ENCODE results near the gene ROR2. TPM values are rescaled to one million over a fixed set of nuclear protein-coding genes. Genes with fewer than 3 reads are reported as not detected.
"Not testable (repeated sequence)": the region's sequence is repeated elsewhere in the genome, so short reads cannot be mapped to it uniquely, and the experiment has no call there.

ROR2 gene
- total RNA-seq, 3 donors from 2014 or later (not counting 1 experiment from before 2014, with no cell fraction given), result 1.7 TPM; not detected in 2

DNA sequence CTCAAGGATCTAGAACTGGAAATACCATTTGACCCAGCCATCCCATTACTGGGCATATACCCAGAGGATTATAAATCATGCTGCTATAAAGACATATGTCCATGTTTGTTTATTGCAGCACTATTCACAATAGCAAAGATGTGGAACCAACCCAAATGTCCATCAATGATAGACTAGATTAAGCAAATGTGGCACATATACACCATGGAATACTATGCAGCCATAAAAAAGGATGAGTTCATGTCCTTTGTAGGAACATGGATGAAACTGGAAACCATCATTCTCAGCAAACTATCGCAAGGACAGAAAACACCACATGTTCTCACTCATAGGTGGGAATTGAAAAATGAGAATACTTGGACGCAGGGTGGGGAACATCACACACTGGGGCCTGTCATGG is 336.0 kb downstream of the ROR2 start:
- peaks cover 0 to 13% of the 10 kb centered on the region in 2 donors for H3K27me3 Mint-ChIP-seq (ENCODE audit: low read depth in 2 of 2)
- not testable (repeated sequence) for ATAC-seq

GRCh38 chr9:91611582-91611981 is 338.4 kb downstream of the ROR2 start:
- no peaks in the 10 kb centered on the region for H3K4me1 ChIP-seq (ENCODE audit: control insufficient read depth, insufficient read depth, low read length)
- Mint-ChIP-seq H3K9me3 (no peaks in the 10 kb centered on the region), H3K27ac (no peak overlapping the region), H3K4me3 (no peak overlapping the region), H3K36me3 (no peaks in the 10 kb centered on the region), H3K27me3 (ENCODE audit: low read depth in 2 of 2) (peaks cover 12 to 17% of the 10 kb centered on the region in 2 donors), H3K4me1 (no peaks in the 10 kb centered on the region)
- WGBS (ENCODE audit: insufficient coverage), result 54% methylated on average over 5 of the region's 5 CpGs
- H3K27me3 ChIP-seq (ENCODE audit: control insufficient read depth, insufficient read depth, low read length), result no peaks in the 10 kb centered on the region
- ATAC-seq (no peak), DNase-seq (no peak)
- H3K4me3 ChIP-seq (ENCODE audit: low read length), result no peak overlapping the region
- no peaks in the 10 kb centered on the region for H3K9me3 ChIP-seq (ENCODE audit: control insufficient read depth, insufficient read depth, low read length)
- TF ChIP-seq, protein P1, sequence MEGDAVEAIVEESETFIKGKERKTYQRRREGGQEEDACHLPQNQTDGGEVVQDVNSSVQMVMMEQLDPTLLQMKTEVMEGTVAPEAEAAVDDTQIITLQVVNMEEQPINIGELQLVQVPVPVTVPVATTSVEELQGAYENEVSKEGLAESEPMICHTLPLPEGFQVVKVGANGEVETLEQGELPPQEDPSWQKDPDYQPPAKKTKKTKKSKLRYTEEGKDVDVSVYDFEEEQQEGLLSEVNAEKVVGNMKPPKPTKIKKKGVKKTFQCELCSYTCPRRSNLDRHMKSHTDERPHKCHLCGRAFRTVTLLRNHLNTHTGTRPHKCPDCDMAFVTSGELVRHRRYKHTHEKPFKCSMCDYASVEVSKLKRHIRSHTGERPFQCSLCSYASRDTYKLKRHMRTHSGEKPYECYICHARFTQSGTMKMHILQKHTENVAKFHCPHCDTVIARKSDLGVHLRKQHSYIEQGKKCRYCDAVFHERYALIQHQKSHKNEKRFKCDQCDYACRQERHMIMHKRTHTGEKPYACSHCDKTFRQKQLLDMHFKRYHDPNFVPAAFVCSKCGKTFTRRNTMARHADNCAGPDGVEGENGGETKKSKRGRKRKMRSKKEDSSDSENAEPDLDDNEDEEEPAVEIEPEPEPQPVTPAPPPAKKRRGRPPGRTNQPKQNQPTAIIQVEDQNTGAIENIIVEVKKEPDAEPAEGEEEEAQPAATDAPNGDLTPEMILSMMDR (IDR thresholded peaks at IDR 0.05), result no peak
- H3K36me3 ChIP-seq (ENCODE audit: control insufficient read depth, insufficient read depth, low read length), result no peaks in the 10 kb centered on the region
- H3K27ac ChIP-seq (ENCODE audit: low read length), result no peak overlapping the region
- intact Hi-C loops (cut with micrococcal nuclease), result no loop called here

More for the DNA sequence above, 336.0 kb downstream of the ROR2 start:
- H3K4me3 ChIP-seq (ENCODE audit: low read length); H3K9me3 Mint-ChIP-seq; H3K9me3 ChIP-seq (ENCODE audit: control insufficient read depth, insufficient read depth, low read length); H3K27me3 ChIP-seq (ENCODE audit: control insufficient read depth, insufficient read depth, low read length); H3K27ac ChIP-seq (ENCODE audit: low read length); DNase-seq; H3K4me1 Mint-ChIP-seq; H3K36me3 Mint-ChIP-seq; H3K4me3 Mint-ChIP-seq; H3K27ac Mint-ChIP-seq; H3K4me1 ChIP-seq (ENCODE audit: control insufficient read depth, insufficient read depth, low read length); intact Hi-C loops (cut with micrococcal nuclease); H3K36me3 ChIP-seq (ENCODE audit: control insufficient read depth, insufficient read depth, low read length): not testable (repeated sequence)
- no CpG with 5 or more reads among the region's 2 CpGs for WGBS (ENCODE audit: insufficient coverage)

- WGBS (ENCODE audit: insufficient coverage), result 98% methylated on average over 2 of the region's 2 CpGs
- Histone ChIP-seq H3K36me3 (ENCODE audit: control insufficient read depth, insufficient read depth, low read length) (no peaks in the 10 kb centered on the region), H3K27ac (ENCODE audit: low read length) (no peak overlapping the region), H3K27me3 (ENCODE audit: control insufficient read depth, insufficient read depth, low read length) (no peaks in the 10 kb centered on the region), H3K4me3 (ENCODE audit: low read length) (no peak overlapping the region), H3K9me3 (ENCODE audit: control insufficient read depth, insufficient read depth, low read length) (no peaks in the 10 kb centered on the region), H3K4me1 (ENCODE audit: control insufficient read depth, insufficient read depth, low read length) (no peaks in the 10 kb centered on the region)
- no peak overlapping the region for H3K27ac Mint-ChIP-seq
- TF ChIP-seq, protein P1 (IDR thresholded peaks at IDR 0.05), result no peak
- peaks cover 18 to 52% of the 10 kb centered on the region in 2 donors for H3K27me3 Mint-ChIP-seq (ENCODE audit: low read depth in 2 of 2)
- H3K4me3 Mint-ChIP-seq, result no peak overlapping the region
- no peaks in the 10 kb centered on the region for H3K9me3 Mint-ChIP-seq
- no peak for DNase-seq
- H3K36me3 Mint-ChIP-seq, result no peaks in the 10 kb centered on the region
- intact Hi-C loops (cut with micrococcal nuclease), result no loop called here
- ATAC-seq, result no peak
- H3K4me1 Mint-ChIP-seq, result no peaks in the 10 kb centered on the region
Measured at GRCh38 chr9:91606255-91606995, 343.6 kb downstream of the ROR2 start.

DNA sequence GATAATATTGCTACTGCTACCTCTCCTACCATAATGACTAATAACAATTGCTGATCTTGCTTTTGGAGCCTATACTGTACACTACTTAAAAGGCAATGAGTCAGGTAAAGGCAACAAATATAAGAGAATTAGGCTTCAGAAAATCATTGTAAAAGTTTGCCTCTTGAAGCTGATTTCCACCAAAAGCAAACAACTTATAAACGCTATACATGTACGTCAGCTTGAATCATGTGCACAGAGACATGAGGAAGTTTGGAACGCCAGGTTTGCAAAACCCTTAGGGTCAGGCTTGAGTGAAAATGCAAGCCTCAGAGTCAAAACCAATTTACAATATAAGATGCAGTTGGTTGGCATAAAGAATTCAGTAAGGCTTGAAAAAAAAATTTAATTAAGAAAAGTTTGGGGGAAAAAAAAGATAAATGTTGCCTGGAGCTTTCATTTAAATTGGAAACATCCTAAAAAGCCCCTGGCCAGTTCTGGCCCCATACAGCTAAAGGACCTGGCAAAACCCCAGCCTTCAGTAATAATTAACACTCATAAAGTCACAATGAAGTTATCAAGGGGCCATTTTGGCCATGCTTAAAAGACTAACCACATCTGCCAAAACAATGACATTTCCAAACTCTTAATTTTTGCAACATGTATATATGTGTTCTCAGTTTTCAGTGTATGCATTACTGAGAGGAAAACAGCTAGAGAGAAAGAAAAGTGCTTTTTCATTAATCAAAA is 345.4 kb downstream of the ROR2 start:
- no peak for ATAC-seq
- no peaks in the 10 kb centered on the region for H3K9me3 ChIP-seq (ENCODE audit: control insufficient read depth, insufficient read depth, low read length)
- intact Hi-C loops (cut with micrococcal nuclease), result no loop called here
- H3K4me1 ChIP-seq (ENCODE audit: control insufficient read depth, insufficient read depth, low read length), result no peaks in the 10 kb centered on the region
- Mint-ChIP-seq H3K9me3 (no peaks in the 10 kb centered on the region), H3K27me3 (ENCODE audit: low read depth in 2 of 2) (peaks cover 24 to 59% of the 10 kb centered on the region in 2 donors), H3K36me3 (no peaks in the 10 kb centered on the region), H3K4me3 (no peak overlapping the region), H3K4me1 (no peaks in the 10 kb centered on the region), H3K27ac (no peak overlapping the region)
- WGBS (ENCODE audit: insufficient coverage), result 85% methylated on average over 3 of the region's 3 CpGs
- DNase-seq, result no peak
- H3K4me3 ChIP-seq (ENCODE audit: low read length), result no peak overlapping the region
- H3K27ac ChIP-seq (ENCODE audit: low read length), result no peak overlapping the region
- H3K27me3 ChIP-seq (ENCODE audit: control insufficient read depth, insufficient read depth, low read length), result no peaks in the 10 kb centered on the region
- TF ChIP-seq, protein P1 (IDR thresholded peaks at IDR 0.05), result no peak
- H3K36me3 ChIP-seq (ENCODE audit: control insufficient read depth, insufficient read depth, low read length), result no peaks in the 10 kb centered on the region

All from natural killer cell (primary cell).